ENCODE data around the gene RMND5B. TPM values are rescaled to one million over a fixed set of nuclear protein-coding genes. Genes with fewer than 3 reads are reported as not detected.
"Not testable (repeated sequence)": the region's sequence is repeated elsewhere in the genome, so short reads cannot be mapped to it uniquely, and the experiment has no call there.

The RMND5B gene
- total and polyA plus RNA-seq, 7 donors, result 43.5 to 80.2 (median 53.6) TPM

DNA sequence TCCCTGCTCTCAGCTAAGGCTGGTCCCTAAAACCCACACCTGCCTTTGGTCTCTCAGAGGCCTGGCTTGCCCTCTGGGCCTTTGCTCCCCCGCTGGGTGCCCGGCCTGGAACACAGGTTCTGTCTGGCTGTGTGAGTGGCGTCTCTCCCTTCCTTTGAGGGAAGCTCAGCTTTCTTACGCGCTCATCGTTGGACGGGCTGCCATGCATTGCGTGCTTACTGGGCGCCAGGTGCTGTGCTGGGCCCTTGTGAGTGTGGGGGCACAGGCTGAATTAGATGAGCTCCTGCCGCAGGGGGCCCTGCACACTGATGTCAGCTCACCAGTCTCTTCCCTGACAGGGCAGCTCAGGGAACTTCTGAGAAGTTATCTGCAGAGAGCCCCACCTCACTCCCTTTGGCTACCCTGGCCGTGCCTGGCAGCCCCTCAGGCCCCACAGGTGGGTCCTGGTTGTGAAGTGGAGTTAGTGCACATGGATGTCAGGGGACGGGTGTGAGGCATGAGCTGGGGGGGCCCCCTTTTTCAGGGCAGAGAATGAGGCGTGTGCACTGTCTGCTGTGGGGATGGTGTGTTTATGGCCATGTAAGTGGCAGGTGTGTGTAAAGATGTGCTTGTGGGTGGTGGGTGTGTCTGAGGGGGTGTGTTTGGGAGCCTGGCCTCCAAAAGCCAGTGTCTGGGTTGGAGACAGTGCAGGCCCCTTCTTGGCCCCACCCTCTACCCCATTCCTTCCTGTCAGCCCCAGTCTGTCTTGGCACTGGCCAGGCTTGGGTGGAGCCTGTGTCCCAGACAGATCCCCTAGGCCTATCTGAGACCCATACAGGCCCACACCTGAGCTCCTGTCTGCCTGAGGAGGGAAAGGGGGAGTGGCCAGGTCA, 7.5 kb upstream of the RMND5B start:
- no peak for ATAC-seq

DNA sequence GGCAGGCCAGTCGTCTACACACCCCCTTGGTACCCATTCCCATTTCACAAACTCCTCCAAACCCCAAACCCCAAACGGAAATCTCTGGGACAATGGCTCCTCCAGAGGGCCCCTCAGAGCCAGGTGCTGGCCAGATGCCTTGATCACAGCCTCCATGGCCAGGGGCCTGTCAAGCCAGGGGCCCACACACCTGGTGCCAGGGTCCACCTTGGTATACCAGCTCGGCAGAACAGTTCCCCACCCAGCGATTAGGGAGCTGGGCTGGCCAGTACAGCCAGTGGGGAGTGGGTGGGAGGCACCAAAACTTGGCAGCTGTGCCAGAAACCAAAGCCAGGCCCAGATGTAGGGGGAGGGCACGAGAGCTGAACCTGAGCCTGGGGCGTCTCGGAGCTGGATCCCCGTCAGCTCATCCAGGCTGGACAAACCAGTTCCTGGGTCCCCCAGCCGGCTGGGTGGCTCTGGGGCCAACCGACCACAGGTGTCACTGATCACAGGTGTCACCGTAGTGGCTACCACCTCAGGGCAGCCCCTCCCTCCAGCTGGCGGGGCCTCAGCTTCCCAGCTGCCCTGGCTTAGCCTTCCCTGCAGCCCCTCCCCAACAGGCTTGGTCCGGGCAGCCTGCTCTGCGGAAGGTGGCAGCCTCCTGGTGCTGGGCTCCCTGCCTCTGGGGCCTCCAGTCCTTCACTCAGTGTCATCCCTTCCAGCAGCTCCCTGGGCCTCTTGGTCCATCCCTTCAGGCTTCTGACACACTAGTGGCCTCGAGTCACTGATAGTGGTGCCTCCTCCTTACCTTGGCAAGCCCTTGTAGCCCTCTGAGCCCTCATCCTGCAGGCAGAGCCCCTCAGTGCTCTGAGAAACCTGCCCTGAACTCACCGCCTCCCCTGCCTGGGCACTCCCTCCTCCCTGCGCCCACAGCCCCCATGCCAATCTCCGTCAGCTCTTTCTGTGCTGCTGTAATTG, 6.6 kb upstream of the RMND5B start:
- intact Hi-C loops (cut with DNase I), result no loop called here
- TF ChIP-seq, protein P1, sequence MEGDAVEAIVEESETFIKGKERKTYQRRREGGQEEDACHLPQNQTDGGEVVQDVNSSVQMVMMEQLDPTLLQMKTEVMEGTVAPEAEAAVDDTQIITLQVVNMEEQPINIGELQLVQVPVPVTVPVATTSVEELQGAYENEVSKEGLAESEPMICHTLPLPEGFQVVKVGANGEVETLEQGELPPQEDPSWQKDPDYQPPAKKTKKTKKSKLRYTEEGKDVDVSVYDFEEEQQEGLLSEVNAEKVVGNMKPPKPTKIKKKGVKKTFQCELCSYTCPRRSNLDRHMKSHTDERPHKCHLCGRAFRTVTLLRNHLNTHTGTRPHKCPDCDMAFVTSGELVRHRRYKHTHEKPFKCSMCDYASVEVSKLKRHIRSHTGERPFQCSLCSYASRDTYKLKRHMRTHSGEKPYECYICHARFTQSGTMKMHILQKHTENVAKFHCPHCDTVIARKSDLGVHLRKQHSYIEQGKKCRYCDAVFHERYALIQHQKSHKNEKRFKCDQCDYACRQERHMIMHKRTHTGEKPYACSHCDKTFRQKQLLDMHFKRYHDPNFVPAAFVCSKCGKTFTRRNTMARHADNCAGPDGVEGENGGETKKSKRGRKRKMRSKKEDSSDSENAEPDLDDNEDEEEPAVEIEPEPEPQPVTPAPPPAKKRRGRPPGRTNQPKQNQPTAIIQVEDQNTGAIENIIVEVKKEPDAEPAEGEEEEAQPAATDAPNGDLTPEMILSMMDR (IDR thresholded peaks at IDR 0.05), result no peak
- ATAC-seq (no peak), DNase-seq (no peak)
- Histone ChIP-seq H3K27ac (no peak overlapping the region), H3K4me1 (peaks cover 46% of the 10 kb centered on the region), H3K27me3 (ENCODE audit: insufficient read depth in 3 of 3, low read length in 2 of 3) (no peaks in the 10 kb centered on the region), H3K36me3 (ENCODE audit: insufficient read depth in 1 of 2, low read depth in 1 of 2) (no peaks in the 10 kb centered on the region), H3K4me3 (no peak overlapping the region), H3K9me3 (no peaks in the 10 kb centered on the region)
- 77 to 86% (median 79%) methylated on average over 14 to 18 of the region's 18 CpGs for WGBS, 3 donors

More for the DNA sequence above, 7.5 kb upstream of the RMND5B start:
- WGBS, 3 donors, result 79 to 89% (median 83%) methylated on average over 13 of the region's 13 CpGs
- no peaks in the 10 kb centered on the region for H3K27me3 ChIP-seq (ENCODE audit: insufficient read depth in 3 of 3, low read length in 2 of 3)
- DNase-seq, result no peak
- H3K27ac ChIP-seq, result no peak overlapping the region
- H3K4me3 ChIP-seq, result peak overlapping the region; percentile 65
- intact Hi-C loops (cut with DNase I), result no loop called here
- H3K4me1 ChIP-seq, result peaks cover 46% of the 10 kb centered on the region
- no peaks in the 10 kb centered on the region for H3K36me3 ChIP-seq (ENCODE audit: insufficient read depth in 1 of 2, low read depth in 1 of 2)
- no peaks in the 10 kb centered on the region for H3K9me3 ChIP-seq
- TF ChIP-seq, protein P1 (IDR thresholded peaks at IDR 0.05), result no peak

GRCh38 chr5:178125253-178125906, 5.4 kb upstream of the RMND5B start:
- no peak overlapping the region for H3K27ac ChIP-seq
- H3K4me1 ChIP-seq, result peaks cover 42% of the 10 kb centered on the region
- no peak for ATAC-seq

GRCh38 chr5:178126556-178126955, 4.3 kb upstream of the RMND5B start:
- Histone ChIP-seq H3K27me3 (ENCODE audit: insufficient read depth in 3 of 3, low read length in 2 of 3) (no peaks in the 10 kb centered on the region), H3K4me1 (peaks cover 32% of the 10 kb centered on the region), H3K9me3 (no peaks in the 10 kb centered on the region), H3K36me3 (ENCODE audit: insufficient read depth in 1 of 2, low read depth in 1 of 2) (no peaks in the 10 kb centered on the region), H3K27ac (no peak overlapping the region), H3K4me3 (no peak overlapping the region)
- 83 to 85% (median 84%) methylated on average over 3 of the region's 3 CpGs for WGBS, 3 donors
- TF ChIP-seq, protein P1 (IDR thresholded peaks at IDR 0.05), result no peak
- peak in 1 of 2 donors; percentile 12 for DNase-seq
- no peak for ATAC-seq
- intact Hi-C loops (cut with DNase I), result no loop called here

More at GRCh38 chr5:178125253-178125906, 5.4 kb upstream of the RMND5B start:
- DNase-seq, result peak in 1 of 2 donors; percentile 59
- 72 to 77% (median 73%) methylated on average over 10 of the region's 10 CpGs for WGBS, 3 donors
- Histone ChIP-seq H3K36me3 (ENCODE audit: insufficient read depth in 1 of 2, low read depth in 1 of 2) (no peaks in the 10 kb centered on the region), H3K27me3 (ENCODE audit: insufficient read depth in 3 of 3, low read length in 2 of 3) (no peaks in the 10 kb centered on the region), H3K4me3 (no peak overlapping the region), H3K9me3 (no peaks in the 10 kb centered on the region)
- intact Hi-C loops (cut with DNase I), result no loop called here
- TF ChIP-seq, protein P1 (IDR thresholded peaks at IDR 0.05), result no peak

GRCh38 chr5:178127300-178128009, 3.4 kb upstream of the RMND5B start:
- H3K27me3 ChIP-seq (ENCODE audit: insufficient read depth in 3 of 3, low read length in 2 of 3); H3K27ac ChIP-seq; H3K9me3 ChIP-seq; ATAC-seq; H3K36me3 ChIP-seq (ENCODE audit: insufficient read depth in 1 of 2, low read depth in 1 of 2); H3K4me3 ChIP-seq; intact Hi-C loops (cut with DNase I): not testable (repeated sequence)
- peak in 1 of 2 donors; percentile 46 for DNase-seq
- peaks cover 29% of the 10 kb centered on the region for H3K4me1 ChIP-seq
- WGBS, 3 donors, result 78 to 84% (median 79%) methylated on average over 14 of the region's 14 CpGs
